Parathyroid adenoma (tissue), 2 donors: ENCODE results near the gene EEF1A2.

Experiments
- H2AFZ ChIP-seq: fragments of 300-600 bp; sonication (generic); one replicate; pipeline ENCODE4 v1.7.0; 2017; ENCODE audit warnings: antibody characterized with exemption, mild to moderate bottlenecking
- H3K27ac ChIP-seq: fragments of 300-600 bp; sonication (generic); one replicate; pipeline ENCODE4 v1.7.0; 2017
- H3K27me3 ChIP-seq: fragments of 300-600 bp; sonication (generic); one replicate; pipeline ENCODE4 v1.7.0; 2017; ENCODE audit warnings: low read length; ENCODE audit not compliant: control insufficient read depth, insufficient read depth
- H3K36me3 ChIP-seq: fragments of 300-600 bp; sonication (generic); one replicate; pipeline ENCODE4 v1.7.0; 2017; ENCODE audit warnings: low read length; ENCODE audit not compliant: control insufficient read depth, insufficient read depth
- H3K4me1 ChIP-seq: fragments of 300-600 bp; sonication (generic); one replicate; pipeline ENCODE4 v1.7.0; 2017; ENCODE audit warnings: control low read depth
- H3K4me2 ChIP-seq: fragments of 300-600 bp; sonication (generic); one replicate; pipeline ENCODE4 v1.7.0; 2017; ENCODE audit warnings: low read length
- H3K4me3 ChIP-seq: fragments of 300-600 bp; sonication (generic); one replicate; pipeline ENCODE4 v1.7.0; 2017; ENCODE audit warnings: low read depth, low read length
- H3K79me2 ChIP-seq: fragments of 300-600 bp; sonication (generic); one replicate; pipeline ENCODE4 v1.7.0; 2017; ENCODE audit warnings: control low read depth
- H3K9ac ChIP-seq: fragments of 300-600 bp; sonication (generic); one replicate; pipeline ENCODE4 v1.7.0; 2017; ENCODE audit warnings: mild to moderate bottlenecking
- H3K9me3 ChIP-seq: fragments of 300-600 bp; sonication (generic); one replicate; pipeline ENCODE4 v1.7.0; 2017; ENCODE audit warnings: low read length; ENCODE audit not compliant: control insufficient read depth
- CTCF ChIP-seq: fragments of 300-600 bp; sonication (generic); IDR thresholded peaks from one replicate; pipeline ENCODE4 v1.7.0; 2017; ENCODE audit warnings: antibody characterized with exemption, mild to moderate bottlenecking
- donor health status: primary hyperparathyroidism.

EEF1A2 gene

GRCh38 chr20:63546256-63546955 is 47.5 kb upstream of the EEF1A2 start:
- no peaks in the 10 kb centered on the region for H3K36me3 ChIP-seq
- no peak for TF ChIP-seq CTCF
- H3K4me3 ChIP-seq: no peak overlapping the region
- H3K4me2 ChIP-seq: no peak overlapping the region
- H3K9me3 ChIP-seq: no peaks in the 10 kb centered on the region
- no peak overlapping the region for H3K27ac ChIP-seq
- no peak overlapping the region for H2AFZ ChIP-seq
- no peak overlapping the region for H3K9ac ChIP-seq
- H3K4me1 ChIP-seq: no peaks in the 10 kb centered on the region
- no peaks in the 10 kb centered on the region for H3K27me3 ChIP-seq
- no peaks in the 10 kb centered on the region for H3K79me2 ChIP-seq

GRCh38 chr20:63545814-63546213 is 46.9 kb upstream of the EEF1A2 start:
- no peak overlapping the region for H3K4me2 ChIP-seq
- no peaks in the 10 kb centered on the region for H3K4me1 ChIP-seq
- no peaks in the 10 kb centered on the region for H3K27me3 ChIP-seq
- H3K27ac ChIP-seq: no peak overlapping the region
- no peaks in the 10 kb centered on the region for H3K9me3 ChIP-seq
- H3K9ac ChIP-seq: no peak overlapping the region
- no peak overlapping the region for H3K4me3 ChIP-seq
- no peaks in the 10 kb centered on the region for H3K79me2 ChIP-seq
- H2AFZ ChIP-seq: no peak overlapping the region
- no peaks in the 10 kb centered on the region for H3K36me3 ChIP-seq
- TF ChIP-seq CTCF: no peak

- Histone ChIP-seq H3K36me3 (no peaks in the 10 kb centered on the region), H3K4me3 (no peak overlapping the region), H3K9me3 (no peaks in the 10 kb centered on the region), H3K27ac (no peak overlapping the region), H2AFZ (no peak overlapping the region), H3K79me2 (no peaks in the 10 kb centered on the region), H3K4me2 (no peak overlapping the region), H3K9ac (no peak overlapping the region), H3K4me1 (no peaks in the 10 kb centered on the region), H3K27me3 (no peaks in the 10 kb centered on the region)
- TF ChIP-seq CTCF: no peak
Observed at GRCh38 chr20:63544958-63545516, 46.2 kb upstream of the EEF1A2 start.

GRCh38 chr20:63544241-63544957 is 45.5 kb upstream of the EEF1A2 start:
- Histone ChIP-seq H3K4me3 (no peak overlapping the region), H3K79me2 (no peaks in the 10 kb centered on the region), H3K4me1 (no peaks in the 10 kb centered on the region), H3K36me3 (no peaks in the 10 kb centered on the region), H3K9ac (no peak overlapping the region), H3K9me3 (no peaks in the 10 kb centered on the region), H3K4me2 (no peak overlapping the region), H3K27me3 (no peaks in the 10 kb centered on the region), H3K27ac (no peak overlapping the region), H2AFZ (no peak overlapping the region)
- no peak for TF ChIP-seq CTCF
